Posterior cingulate gyrus (tissue), 11 donors: ENCODE data around the gene WDR37.
"Not testable (repeated sequence)": the region's sequence is repeated elsewhere in the genome, so short reads cannot be mapped to it uniquely, and the experiment has no call there.

Source experiments
- DNase-seq, 10 donors: peaks; one replicate each; pipeline versions ENCODE4 v3.0.0 to v3.0.0-alpha.2; 2020 to 2021; ENCODE audit warnings: mixed read lengths in 3 of 10
- intact Hi-C: fragments of 100-400 bp; cut with DNase I; formaldehyde crosslinking; loops from one replicate; pipeline ENCODE4 v1.15.1; 2023

The WDR37 gene

DNA sequence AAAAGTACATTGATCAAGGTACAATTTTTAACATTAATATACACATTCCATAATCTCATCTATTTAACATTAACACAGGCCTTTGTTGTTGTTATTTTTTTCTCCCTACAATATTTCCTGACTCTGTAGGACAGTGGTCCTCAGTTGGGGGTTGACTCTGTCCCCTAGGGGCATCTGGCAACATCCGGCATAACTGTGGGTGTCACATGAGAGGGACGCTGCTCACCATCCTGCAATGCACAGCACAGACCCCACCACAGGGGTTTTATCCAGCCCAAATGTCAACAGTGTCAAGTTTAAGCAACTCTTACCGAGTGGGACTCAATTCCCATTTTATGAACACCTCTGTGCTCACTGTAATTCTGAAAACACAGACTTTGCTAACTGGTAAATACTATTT lies 16.1 kb upstream of the WDR37 start:
- no peak for DNase-seq
- intact Hi-C loops = no loop called here

DNA sequence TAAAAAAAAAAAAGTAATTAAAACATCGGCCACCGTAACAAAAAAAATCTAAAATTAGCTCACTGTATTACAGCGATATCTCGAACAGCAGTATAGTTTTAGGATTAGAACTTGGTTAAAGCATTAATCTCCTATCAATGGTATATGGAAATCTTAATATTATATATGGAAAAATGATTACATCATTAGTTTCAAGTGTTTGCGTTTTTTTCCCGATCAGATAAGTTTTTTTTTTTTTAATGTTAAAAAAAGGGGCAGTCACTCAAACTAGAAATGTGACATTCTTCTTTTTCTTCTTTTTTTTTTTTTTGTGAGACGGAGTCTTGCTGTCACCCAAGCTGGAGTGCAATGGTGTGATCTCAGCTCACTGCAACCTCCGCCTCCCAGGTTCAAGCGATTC lies 14.7 kb upstream of the WDR37 start:
- intact Hi-C loops = no loop called here
- DNase-seq = no peak

- intact Hi-C loops = no loop called here
- DNase-seq = no peak
These were observed 12.6 kb upstream of the WDR37 start for GRCh38 chr10:1043532-1043995.

DNA sequence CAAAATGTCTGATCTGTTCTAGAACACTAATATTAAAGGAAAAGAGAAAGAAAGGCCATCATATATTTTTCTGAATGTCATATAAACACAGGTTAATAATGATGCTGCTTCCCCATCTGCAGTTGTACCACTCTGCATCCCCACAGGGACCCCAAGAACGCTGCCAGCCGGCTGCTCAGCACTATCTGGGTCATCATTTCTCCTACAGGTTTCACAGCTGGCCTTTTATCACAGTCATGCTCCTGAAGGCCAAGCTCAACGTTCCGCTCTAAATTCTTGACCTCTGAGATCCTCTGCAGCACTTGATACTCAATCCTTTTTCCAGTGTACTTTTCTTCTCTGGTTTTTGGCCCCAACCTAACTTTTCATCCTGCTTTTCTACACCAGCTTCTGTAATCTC lies 12.0 kb upstream of the WDR37 start:
- DNase-seq = no peak
- intact Hi-C loops = no loop called here

GRCh38 chr10:1044964-1045363 lies 11.2 kb upstream of the WDR37 start:
- intact Hi-C loops = no loop called here
- no peak for DNase-seq

GRCh38 chr10:1045415-1045814 lies 10.8 kb upstream of the WDR37 start:
- no peak for DNase-seq
- intact Hi-C loops = no loop called here

GRCh38 chr10:1047937-1048336 lies 8.2 kb upstream of the WDR37 start:
- intact Hi-C loops = loop anchor here (2.0 kb wide), 1 partner anchor 115 kb away; no protein-coding TSS in a partner anchor
- DNase-seq = peak in 1 of 10 donors; percentile 77

GRCh38 chr10:1048349-1048731 lies 7.8 kb upstream of the WDR37 start:
- intact Hi-C loops = loop anchor here (2.0 kb wide), 1 partner anchor 116 kb away; no protein-coding TSS in a partner anchor
- peak in 8 of 10 donors; percentile 17 to 87 (median 55) for DNase-seq

GRCh38 chr10:1048732-1049424 lies 7.3 kb upstream of the WDR37 start, which contains the start of gene IDI1:
Gene IDI1 (minus strand): TSS chr10:1049119. CDS start chr10:1049003, 116 bp downstream.
- peak; percentile 94 to 100 (median 98) for DNase-seq

GRCh38 chr10:1049425-1049958 lies 6.7 kb upstream of the WDR37 start:
- DNase-seq = peak in 1 of 10 donors; percentile 31
- intact Hi-C loops = loop anchor here (2.0 kb wide), 1 partner anchor 117 kb away; no protein-coding TSS in a partner anchor

More at GRCh38 chr10:1048732-1049424, 7.3 kb upstream of the WDR37 start, which contains the start of gene IDI1:
- intact Hi-C loops = loop anchor here (2.0 kb wide), 1 partner anchor 116 kb away; no protein-coding TSS in a partner anchor

GRCh38 chr10:1050145-1050544 lies 6.0 kb upstream of the WDR37 start:
- intact Hi-C loops = no loop called here
- peak in 2 of 10 donors; percentile 64 to 83 for DNase-seq

DNA sequence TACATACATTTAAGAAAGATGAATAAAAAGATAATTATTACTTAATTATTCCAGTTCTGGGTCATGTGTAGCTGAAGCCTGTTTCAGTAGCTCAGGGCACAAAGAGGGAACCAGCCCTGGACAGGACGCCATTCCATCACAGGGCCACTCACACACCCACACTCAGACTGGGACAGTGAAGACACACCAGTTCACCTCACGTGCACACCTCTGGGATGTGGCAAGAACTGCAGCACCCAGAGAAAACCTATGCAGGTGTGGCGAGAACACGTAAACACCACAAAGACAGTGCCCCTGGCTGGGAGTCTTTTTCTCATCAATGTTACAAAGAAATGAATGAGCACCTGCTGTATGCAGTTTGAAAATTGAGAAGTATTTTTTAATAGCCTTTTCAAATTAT lies 5.6 kb upstream of the WDR37 start:
- DNase-seq = no peak

GRCh38 chr10:1054684-1055083 lies 1.5 kb upstream of the WDR37 start:
- DNase-seq = no peak
- intact Hi-C loops = no loop called here

More for the DNA sequence above, 5.6 kb upstream of the WDR37 start:
- intact Hi-C loops = no loop called here

GRCh38 chr10:1057106-1057657 lies 997 bp downstream of the WDR37 start:
- peak in 1 of 10 donors; percentile 78 for DNase-seq
- intact Hi-C loops = loop anchor here (2.0 kb wide), 1 partner anchor 68 kb away; the partner anchor contains the start of gene GTPBP4

DNA sequence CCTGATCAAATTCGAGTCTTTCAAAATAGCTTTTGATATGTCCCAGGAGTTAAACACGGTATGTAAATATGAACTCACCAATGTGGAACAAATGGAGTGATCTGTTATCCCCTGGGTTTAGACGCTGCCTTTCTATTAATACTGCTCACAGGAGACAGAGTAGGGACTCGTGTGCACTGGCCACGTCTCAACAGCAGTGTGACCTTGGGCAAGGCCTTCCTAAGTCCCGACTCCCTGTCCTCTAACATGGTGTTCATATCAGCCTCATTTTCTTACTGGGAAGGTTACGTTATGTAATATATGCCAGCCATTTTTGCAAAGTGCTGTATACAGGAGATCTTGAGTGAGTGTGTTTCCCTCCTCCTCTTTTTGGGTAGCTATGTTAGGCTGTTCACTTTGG lies 1.8 kb downstream of the WDR37 start:
- DNase-seq = no peak
- intact Hi-C loops = no loop called here

- intact Hi-C loops = no loop called here
- no peak for DNase-seq
These were observed 3.7 kb downstream of the WDR37 start for GRCh38 chr10:1059902-1060301.

DNA sequence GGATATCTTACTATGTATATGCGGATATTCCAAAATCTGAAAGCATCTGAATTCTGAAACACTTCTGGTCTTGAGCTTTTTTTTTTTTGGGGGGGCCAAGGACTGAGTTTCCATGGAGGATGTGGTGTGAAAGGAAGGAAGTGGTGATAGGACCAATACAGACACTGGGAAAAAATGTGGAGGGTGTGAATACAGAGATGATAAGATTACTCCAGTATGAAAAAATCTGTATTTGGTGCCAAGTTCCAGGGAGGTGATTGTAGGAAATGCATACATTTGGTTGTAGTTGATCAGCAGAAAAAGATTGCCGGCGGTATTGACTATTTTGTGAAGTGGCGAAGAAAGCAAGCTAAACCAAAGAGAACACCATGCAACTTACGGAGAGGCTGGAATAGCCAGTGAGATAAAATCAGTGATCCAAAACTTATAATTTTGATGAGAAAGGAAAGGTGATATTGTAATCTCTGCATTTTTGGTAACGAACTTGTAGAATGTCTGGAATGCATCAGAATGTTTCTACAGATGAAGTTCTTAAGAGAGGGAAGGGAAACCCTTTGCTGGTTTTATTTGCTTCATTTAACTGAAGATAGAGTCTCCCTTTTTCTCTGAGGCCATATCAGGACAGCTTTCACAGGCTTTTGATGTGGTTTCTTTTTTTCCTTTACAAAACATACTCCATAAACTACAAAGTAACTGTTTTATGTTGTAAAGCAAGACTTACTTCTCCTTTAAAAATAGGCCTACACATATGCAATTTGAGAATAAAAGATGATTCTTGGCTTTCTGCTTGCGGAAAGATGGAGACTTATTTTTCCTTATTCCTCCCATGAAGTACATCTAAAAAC lies 6.0 kb downstream of the WDR37 start:
- DNase-seq = no peak
- intact Hi-C loops = no loop called here

DNA sequence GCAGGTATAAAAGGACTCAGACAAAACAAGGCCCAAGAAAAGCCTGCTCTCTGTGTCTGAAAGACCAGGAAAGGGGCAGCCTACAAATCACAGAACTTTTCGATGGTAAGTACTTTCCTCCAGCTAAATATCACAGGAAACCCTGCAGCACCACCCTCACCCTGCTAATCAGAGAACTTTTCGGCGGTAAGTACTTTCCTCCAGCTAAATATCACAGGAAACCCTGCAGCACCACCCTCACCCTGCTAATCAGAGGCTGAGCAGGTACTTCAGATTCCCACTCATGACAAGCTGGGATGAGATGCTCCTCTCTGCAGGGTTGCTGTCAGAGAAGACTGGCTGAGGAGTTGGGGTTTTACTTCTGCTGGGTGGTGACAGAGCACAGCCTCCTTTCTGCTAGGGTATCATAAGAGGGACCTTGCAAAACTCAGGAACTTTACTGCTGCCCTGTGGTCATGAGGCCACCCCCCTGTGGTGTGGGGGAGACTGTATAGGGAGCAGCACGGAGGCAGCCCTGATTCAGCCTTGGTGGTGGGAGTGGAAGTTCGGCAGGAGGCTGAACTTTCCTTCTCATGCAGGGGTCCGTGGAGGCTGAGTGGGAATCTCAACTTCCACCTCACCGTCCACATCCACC lies 7.2 kb downstream of the WDR37 start:
- intact Hi-C loops = no loop called here

DNA sequence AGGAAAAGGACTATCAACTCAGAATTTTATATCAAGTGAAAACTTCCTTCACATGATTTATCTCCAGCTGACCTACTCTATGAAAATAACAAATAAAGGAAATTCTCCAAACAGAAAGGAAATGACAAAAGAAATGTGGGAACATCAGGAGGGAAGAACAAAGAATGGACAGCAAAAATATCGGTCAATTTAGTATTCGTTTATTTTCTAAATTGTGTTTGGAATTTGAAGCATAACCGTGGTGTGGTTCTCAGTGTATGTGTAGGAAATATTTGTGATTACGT lies 8.7 kb downstream of the WDR37 start:
- DNase-seq = no peak
- intact Hi-C loops = no loop called here

More for the DNA sequence above, 7.2 kb downstream of the WDR37 start:
- DNase-seq = no peak

DNA sequence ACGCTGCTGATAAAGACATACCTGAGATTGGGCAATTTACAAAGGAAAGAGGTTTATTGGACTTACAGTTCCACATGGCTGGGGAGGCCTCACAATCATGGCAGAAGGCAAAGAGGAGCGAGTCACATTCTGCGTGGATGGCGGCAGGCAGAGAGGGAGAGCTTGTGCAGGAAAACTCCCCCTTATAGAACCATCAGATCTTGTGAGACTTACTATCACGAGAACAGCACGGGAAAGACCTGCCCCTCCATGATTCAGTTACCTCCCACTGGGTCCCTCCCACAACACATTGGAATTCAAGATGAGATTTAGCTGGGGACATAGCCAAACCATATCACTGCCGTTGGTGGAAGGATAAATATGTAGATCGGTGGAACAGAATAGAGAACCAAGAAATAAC lies 10.5 kb downstream of the WDR37 start:
- intact Hi-C loops, DNase-seq: not testable (repeated sequence)
